ENCODE results near the gene PARVA. TPM values are rescaled to one million over a fixed set of nuclear protein-coding genes. Genes with fewer than 3 reads are reported as not detected.

The PARVA gene
- total RNA-seq, 1 experiment from 2014 or later: 29.1 TPM

DNA sequence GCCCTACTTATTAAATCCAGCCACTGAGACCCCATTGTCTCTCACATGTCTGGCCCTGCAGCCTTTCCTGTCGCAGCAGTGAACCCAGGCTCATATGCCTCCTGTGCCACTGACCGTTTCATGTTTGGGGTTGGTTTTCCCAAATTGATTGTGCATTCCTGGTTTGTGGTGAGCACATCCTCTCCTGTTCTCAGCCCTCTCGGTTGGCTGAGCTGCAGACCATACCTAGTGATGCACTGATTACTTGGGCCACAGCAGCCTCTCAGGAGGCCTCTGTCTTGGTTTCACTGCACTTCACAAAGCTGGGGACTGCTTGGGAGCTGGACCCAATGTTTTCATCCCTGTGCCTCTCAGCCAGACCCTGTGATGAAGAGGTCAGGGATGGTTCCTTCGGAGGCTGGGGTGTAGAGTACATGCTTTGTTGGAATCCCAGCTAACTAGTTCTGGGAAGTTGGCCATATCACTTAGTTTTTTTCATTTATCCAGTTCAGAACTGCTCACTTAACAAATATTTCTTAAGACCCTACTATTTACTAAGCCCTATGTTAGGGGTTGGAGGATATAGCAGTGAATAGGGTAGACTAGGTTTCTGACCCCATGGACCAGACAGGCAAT lies 30.9 kb downstream of the PARVA start:
- no TSS peak for BruUV-seq (replicated peaks)
- Histone ChIP-seq H3K4me3 (ENCODE audit: low read depth in 2 of 2, low read length in 2 of 2) (no peak overlapping the region), H3K9me3 (ENCODE audit: control insufficient read depth, insufficient read depth, low read depth, low read length) (no peaks in the 10 kb centered on the region), H3K4me1 (ENCODE audit: control insufficient read depth, insufficient read depth, low read length) (peaks cover 10% of the 10 kb centered on the region), H3K27me3 (ENCODE audit: control insufficient read depth, insufficient read depth, low read length) (no peaks in the 10 kb centered on the region), H3K27ac (ENCODE audit: low read length) (no peak overlapping the region), H3K36me3 (ENCODE audit: control insufficient read depth, insufficient read depth, low read length) (no peaks in the 10 kb centered on the region)
- in situ Hi-C loops (cut with HindIII; ENCODE audit: low pct_unique_long_range_greater_than_20kb, low sequenced_read_pairs) (no loop called here), intact Hi-C loops (cut with micrococcal nuclease; ENCODE audit: unreplicated experiment) (no loop called here)
- POLR2A ChIA-PET: no interaction called here
- DNase-seq (ENCODE audit: low read depth, low spot score) (no peak), ATAC-seq (no peak)
- CTCF ChIA-PET: no interaction called here
- TF ChIP-seq, protein P1, sequence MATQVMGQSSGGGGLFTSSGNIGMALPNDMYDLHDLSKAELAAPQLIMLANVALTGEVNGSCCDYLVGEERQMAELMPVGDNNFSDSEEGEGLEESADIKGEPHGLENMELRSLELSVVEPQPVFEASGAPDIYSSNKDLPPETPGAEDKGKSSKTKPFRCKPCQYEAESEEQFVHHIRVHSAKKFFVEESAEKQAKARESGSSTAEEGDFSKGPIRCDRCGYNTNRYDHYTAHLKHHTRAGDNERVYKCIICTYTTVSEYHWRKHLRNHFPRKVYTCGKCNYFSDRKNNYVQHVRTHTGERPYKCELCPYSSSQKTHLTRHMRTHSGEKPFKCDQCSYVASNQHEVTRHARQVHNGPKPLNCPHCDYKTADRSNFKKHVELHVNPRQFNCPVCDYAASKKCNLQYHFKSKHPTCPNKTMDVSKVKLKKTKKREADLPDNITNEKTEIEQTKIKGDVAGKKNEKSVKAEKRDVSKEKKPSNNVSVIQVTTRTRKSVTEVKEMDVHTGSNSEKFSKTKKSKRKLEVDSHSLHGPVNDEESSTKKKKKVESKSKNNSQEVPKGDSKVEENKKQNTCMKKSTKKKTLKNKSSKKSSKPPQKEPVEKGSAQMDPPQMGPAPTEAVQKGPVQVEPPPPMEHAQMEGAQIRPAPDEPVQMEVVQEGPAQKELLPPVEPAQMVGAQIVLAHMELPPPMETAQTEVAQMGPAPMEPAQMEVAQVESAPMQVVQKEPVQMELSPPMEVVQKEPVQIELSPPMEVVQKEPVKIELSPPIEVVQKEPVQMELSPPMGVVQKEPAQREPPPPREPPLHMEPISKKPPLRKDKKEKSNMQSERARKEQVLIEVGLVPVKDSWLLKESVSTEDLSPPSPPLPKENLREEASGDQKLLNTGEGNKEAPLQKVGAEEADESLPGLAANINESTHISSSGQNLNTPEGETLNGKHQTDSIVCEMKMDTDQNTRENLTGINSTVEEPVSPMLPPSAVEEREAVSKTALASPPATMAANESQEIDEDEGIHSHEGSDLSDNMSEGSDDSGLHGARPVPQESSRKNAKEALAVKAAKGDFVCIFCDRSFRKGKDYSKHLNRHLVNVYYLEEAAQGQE (IDR thresholded peaks at IDR 0.05; ENCODE audit: insufficient read depth in 1 of 2, low read depth in 2 of 2, low read length in 1 of 2): no peak
- TF ChIP-seq TCF7L2 (IDR thresholded peaks at IDR 0.05; ENCODE audit: low read depth, low read length) (no peak), SIN3A (IDR thresholded peaks at IDR 0.05; ENCODE audit: borderline replicate concordance, insufficient read depth, low read depth, low read length) (no peak), POLR2AphosphoS5 (IDR thresholded peaks at IDR 0.05; ENCODE audit: low read depth, low read length) (no peak), CTCF (IDR thresholded peaks at IDR 0.05) (no peak)

- H3K27me3 ChIP-seq (ENCODE audit: control insufficient read depth, insufficient read depth, low read length): no peaks in the 10 kb centered on the region
- ChIA-PET CTCF (no interaction called here), POLR2A (no interaction called here)
- H3K4me3 ChIP-seq (ENCODE audit: low read depth in 2 of 2, low read length in 2 of 2): no peak overlapping the region
- no peaks in the 10 kb centered on the region for H3K9me3 ChIP-seq (ENCODE audit: control insufficient read depth, insufficient read depth, low read depth, low read length)
- H3K36me3 ChIP-seq (ENCODE audit: control insufficient read depth, insufficient read depth, low read length): no peaks in the 10 kb centered on the region
- DNase-seq (ENCODE audit: low read depth, low spot score): no peak
- intact Hi-C loops (cut with micrococcal nuclease; ENCODE audit: unreplicated experiment): loop anchor here (10.0 kb wide), 2 partner anchors 265 to 485 kb away; partner anchors contain the start of gene TEAD1
- in situ Hi-C loops (cut with HindIII; ENCODE audit: low pct_unique_long_range_greater_than_20kb, low sequenced_read_pairs): no loop called here
- no TSS peak for BruUV-seq (replicated peaks)
- H3K27ac ChIP-seq (ENCODE audit: low read length): no peak overlapping the region
- TF ChIP-seq SIN3A (IDR thresholded peaks at IDR 0.05; ENCODE audit: borderline replicate concordance, insufficient read depth, low read depth, low read length): no peak
- no peak for TF ChIP-seq CTCF (IDR thresholded peaks at IDR 0.05)
- TF ChIP-seq TCF7L2 (IDR thresholded peaks at IDR 0.05; ENCODE audit: low read depth, low read length): no peak
- TF ChIP-seq, protein P1 (IDR thresholded peaks at IDR 0.05; ENCODE audit: insufficient read depth in 1 of 2, low read depth in 2 of 2, low read length in 1 of 2): no peak
- no peak for TF ChIP-seq POLR2AphosphoS5 (IDR thresholded peaks at IDR 0.05; ENCODE audit: low read depth, low read length)
- peaks cover 10% of the 10 kb centered on the region for H3K4me1 ChIP-seq (ENCODE audit: control insufficient read depth, insufficient read depth, low read length)
- no peak for ATAC-seq
Measured at GRCh38 chr11:12409621-12410005, 32.2 kb downstream of the PARVA start.

All from Panc1 (cell line).